GM18907 (cell line): ENCODE data around the gene PUM2.

Source experiments
- ATAC-seq: cut with Tn5 transposase; IDR thresholded peaks from one replicate; pipeline ENCODE4 v1.9.1; 2021; ENCODE audit warnings: mild to moderate bottlenecking, moderate library complexity; ENCODE audit not compliant: unreplicated experiment

The PUM2 gene

DNA sequence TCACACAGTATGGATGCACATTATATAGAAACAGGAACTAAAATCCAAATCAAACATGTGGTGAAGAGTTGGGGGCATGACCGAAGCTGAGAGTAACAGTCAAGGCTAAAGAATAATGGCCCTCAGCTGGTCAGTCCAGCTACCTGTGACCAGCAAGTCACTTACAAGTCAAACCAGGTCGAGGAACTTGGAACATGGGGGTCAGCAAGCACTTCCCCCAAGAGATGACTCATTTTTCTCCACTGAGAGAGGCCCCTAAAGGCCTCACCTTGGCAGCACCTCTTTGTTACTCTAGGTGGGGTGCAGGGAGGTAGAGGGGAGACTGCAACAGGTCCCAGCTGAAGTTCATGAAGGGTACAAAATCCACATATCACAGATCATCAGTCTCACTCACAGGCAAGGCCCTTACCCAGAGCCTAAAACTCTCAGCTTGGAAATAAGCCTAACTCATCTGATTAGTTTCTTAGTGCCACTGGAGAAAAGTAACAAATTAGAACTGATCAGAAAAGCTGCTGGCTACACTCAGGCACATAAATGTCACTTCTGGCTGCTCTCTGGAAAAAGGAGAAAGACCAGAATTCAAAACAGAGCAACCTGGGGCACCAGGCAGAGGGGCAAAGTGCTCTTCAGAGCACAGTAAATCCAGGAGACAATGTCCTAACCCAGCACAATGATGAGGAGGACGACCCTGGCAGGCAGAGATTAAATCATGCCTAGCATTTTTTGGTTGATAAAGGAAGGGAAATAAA lies 129.7 kb downstream of the PUM2 start:
- no peak for ATAC-seq

DNA sequence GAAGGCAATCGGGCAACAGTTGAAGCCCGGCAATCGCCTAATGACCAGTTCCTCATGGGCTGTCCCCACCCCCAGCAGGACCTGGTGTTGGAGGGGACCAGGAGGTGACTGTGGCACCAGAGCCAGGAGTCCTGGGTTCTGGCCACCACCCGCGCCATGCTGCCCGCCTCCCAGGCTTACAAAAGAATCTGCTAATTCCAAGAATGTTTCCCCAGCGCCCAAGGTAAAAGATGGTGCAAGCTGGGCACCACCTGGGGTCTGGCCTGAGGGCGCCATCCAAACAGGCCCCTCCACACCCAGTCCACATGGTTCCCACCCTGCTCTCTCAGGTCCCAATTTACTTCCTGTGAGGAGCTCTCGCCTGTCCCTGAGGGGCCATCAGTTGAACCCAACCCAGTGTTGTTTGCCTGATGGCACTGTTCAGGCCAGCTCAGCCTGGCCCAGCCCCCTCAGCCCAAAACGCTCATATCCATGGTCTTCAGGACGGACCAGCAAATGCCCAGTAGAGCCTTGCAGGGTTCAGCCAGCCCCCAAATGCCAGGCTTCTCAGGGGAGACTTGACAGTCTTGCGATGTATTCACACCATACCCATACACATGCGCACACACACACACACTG lies 130.8 kb downstream of the PUM2 start:
- no peak for ATAC-seq

- ATAC-seq, result no peak
Observed at GRCh38 chr2:20218331-20219320, 132.0 kb downstream of the PUM2 start.

DNA sequence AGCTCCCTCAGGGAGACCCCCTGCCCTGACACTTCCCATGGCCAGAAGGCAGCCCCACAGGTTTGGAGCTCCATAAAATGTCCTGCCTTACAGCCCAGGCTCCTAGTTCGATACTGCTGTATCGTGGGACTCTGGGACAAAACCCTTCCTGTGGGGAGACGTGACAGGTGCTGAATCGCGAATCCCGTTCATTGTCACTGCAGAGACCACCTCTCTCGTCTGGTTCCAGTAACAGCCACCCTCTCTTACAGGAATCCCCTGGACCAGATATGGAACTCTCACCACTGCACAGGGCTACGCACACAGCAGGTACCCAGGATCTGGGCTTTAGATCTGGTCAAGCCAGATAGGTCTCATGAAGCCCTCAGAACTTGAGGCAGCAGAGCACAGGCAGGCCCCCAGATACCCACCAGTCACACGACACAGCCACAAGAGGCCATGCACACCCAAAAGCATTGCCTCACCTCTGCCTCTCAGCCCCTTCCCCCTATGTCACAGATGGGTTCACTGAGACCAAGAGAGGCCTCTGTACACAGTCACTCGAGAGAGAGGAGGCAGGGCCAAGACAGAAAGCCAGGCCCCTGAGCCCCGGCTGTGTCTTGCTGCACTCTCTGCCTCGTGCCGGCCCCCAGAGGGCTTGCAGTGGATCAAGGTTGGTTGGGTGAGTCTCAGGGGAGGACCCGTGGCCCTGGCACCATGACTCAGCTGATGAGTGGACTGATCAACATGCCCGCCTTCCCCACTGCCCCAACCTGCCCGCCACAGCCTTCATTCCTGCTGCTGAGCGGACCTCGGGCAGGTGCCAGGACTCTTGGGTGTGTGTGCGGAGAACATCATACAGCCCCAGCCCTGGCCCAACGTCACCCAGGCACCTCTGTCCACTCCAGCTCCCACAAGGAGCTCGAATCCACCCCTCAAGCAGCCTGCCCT lies 133.3 kb downstream of the PUM2 start:
- no peak for ATAC-seq

DNA sequence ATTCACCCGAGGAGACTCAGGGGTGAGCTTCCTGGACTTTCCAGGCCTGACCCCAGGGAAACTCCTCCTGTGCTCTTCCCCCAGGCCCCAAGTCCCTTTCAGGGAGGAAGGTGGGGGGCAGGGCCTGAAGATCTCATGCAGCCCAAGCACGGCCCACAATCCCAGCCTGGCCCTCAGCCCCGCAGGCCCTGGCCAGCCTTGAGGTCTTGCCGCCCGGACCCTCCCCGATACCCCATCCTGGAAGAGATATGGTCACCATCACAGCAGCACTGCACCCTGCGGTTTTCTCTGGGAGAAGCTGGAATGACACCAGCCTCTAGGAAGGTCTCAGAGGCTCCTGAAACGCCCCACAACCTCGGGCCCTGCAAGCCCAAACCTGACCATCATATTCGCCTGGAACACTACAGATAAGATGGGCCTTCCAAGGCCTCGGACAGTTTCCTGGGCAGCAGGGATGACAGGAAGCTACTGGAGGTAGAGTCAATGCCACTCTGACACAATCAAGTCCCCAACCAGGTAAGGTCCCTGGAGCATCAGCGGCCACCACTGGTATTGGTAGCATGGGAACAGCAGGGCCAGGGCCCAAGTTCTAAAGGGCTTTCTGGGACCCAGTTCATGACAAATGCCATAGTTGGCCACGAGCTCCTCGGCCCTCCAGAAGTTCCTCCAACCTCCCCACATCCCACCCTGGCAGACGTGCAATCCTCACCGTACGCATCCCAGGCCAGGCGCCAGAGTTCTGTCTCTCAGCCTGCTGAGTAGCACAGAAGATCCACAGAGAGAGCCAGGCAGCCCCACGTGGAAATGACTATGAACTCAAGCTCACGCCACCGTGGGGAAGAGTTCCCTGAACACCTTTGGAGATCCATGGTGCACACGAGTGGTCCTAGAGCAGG lies 134.3 kb downstream of the PUM2 start:
- no peak for ATAC-seq

GRCh38 chr2:20215183-20216040 lies 135.2 kb downstream of the PUM2 start:
- ATAC-seq, result no peak

DNA sequence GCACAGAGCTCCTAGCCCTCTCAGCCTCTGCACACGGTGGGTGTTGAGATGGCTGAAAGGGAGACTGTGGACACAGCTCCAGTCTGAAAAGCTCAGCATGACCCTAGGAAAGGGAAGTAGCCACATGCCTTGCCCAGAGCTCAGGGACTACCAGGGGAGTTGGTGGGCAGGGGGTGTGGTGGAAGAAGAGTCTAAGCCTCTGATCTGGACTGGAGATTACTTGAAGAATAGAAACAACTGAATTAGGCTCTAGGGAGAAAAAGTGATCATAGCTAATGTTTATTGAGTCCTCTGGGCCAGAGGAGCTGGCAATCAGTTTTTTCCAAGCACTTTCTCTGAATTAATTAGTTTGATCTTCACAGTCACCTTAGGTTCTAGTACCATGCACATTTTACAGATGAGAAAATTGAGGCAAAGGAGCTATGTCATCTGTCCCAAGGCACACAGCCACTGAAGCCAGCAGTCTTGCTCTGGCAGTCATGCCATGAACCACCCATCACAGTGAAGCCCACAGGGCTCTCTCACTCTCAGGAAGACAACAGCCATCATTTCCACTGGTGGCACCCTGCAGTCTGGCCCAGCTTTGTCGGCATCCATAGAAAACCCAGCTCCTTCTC lies 136.0 kb downstream of the PUM2 start:
- ATAC-seq, result no peak

DNA sequence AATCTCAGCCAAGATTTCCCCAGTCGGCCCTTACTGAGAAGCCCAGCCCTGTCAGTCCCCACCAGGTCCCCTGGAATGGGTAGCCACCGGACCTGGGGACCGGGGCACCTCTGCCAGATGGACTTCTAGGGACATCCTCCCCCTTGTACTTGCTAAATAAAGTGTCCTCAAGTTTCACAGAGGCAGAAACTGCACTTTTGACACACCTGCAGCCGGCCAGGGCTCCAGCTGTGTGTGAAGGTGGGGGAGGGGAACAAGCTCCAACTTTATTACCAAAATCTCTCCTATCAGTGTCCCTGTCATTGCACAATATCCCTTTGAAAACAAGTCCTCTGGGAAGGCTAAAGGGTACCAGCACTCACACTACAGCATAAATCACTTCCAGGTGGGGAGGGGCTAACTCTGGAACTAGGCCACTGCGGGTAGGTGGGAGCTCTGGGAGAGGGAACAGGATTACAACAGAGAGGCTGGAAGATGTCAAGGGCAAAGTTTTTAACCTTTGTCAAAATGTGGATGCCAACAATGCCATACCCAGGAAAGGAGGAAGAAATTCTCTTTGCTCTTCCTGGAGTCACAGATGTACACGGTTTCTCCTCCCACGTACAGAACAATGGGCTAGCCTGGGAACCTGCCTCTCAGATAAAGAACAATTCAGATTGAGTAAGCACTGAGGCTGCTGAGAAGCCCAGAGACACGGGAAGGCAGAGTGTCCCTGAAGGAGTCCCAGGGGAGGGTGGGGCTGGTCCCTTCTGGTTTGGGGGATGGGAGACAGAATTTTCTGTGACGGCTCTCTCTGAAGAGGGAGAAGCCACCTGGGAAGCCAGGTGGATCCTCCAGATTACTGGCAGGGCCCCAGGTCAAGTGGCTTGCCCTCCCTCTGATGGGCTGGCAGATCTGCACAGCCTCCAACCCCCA lies 136.7 kb downstream of the PUM2 start:
- no peak for ATAC-seq

- no peak for ATAC-seq
Observed at GRCh38 chr2:20212871-20213503, 137.7 kb downstream of the PUM2 start.

- ATAC-seq, result peak; percentile 33
Observed at GRCh38 chr2:20212459-20212870, 138.2 kb downstream of the PUM2 start.

GRCh38 chr2:20211860-20212458 lies 138.7 kb downstream of the PUM2 start:
- no peak for ATAC-seq

DNA sequence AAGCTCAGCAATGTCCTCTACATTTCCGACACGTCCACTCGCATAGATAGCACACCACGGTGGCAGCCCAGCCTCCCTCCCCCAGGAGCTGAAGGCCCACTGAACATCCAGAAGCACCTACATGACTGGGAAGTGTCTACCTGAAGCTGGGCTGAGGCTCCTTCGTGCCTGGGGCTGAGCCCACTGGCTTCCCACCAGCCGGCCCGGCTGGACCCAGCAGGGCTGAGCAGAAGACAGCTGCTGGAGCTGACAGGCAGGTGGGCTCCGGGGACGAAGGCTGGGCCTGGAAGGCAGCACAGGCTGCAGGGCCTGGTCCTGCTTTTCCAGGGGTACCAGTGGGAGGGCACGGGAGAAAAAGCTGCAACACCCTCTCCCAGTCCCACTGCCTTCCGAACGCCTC lies 139.2 kb downstream of the PUM2 start:
- ATAC-seq, result no peak

DNA sequence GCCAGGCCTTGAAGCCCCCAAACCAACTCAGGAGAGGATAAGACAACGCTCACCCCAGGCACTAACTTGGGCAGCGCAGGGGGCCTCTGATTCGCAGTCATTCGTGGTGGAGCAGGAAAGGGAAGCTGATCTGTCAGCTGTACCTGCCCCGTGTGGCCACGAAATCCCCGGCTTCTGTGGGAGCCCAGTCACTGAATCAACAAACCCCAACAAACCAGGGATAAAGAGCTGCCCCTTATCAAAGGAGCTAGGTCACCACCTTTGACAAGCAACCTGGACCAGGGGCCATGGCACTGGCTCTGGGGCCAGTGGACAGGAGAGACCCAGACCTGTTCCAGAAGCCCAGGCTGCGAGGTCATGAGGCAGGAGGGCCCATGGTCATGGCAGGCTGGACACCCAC lies 140.2 kb downstream of the PUM2 start:
- ATAC-seq, result no peak

DNA sequence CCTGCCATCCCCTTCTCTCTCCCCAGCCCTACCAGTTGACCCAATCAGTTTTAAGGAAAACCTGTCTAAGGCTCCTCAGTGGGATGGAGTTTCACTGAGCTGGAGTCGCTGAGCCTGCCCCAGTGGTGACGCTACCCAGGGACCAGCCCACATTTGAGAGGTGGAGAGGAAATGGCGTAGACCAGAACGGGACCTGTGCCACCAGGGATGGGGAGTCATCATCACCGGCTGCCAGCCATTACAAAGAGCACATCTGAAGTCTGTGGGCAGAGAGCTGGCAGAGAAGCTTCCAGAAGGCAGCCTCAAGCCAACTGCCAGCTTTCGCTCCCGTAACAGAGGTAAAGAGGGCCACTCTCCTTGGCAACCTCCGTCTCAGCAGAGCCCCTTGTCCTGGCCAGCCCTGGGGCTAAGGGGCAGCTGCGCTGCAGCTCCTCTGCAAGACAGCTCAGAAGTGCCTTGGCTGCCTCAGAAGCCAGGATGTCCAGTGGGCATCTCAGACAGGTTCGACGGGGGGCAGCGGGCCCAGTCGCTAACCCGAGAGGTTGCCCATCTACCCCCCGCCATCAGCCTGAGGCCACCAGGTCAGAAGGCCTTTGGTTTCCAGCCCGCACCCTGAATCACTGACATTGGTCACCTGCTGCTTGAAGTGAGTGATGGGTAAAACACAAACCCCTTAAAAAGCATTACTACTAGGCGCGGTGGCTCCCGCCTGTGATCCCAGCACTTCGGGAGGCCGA lies 141.1 kb downstream of the PUM2 start:
- no peak for ATAC-seq

DNA sequence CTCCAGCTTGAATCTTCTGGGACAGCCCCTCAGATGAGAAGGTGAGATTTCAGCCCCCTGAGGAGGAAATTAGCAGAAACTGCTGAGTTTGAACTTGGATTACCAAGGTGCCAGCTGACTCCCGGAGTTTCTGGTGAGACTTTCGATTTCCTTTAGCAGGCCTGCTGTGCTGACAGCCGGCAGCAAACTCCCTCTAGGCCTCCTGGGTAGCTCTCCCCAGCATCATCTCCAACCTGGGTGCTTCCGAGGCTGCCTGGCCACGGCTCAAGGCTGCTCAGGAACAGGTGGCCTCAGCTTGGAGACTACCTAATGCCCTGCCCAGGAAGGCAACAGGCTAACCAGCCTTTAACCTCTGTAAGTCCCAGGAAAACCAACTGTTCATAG lies 142.2 kb downstream of the PUM2 start:
- no peak for ATAC-seq
